PFSK-1 (cell line): ENCODE measurements around the gene ASIC4.

ENCODE experiments used
- FOXP2 ChIP-seq: optimal IDR thresholded peaks from 2 replicates; pipeline ENCODE3; 2011; ENCODE audit warnings: borderline replicate concordance, control low read depth, inconsistent platforms; ENCODE audit not compliant: insufficient read depth; ENCODE audit errors: extremely low read length, extremely low read depth
- POLR2AphosphoS5 ChIP-seq: IDR thresholded peaks from 2 replicates; pipeline ENCODE4 v1.6.1; 2012; ENCODE audit warnings: low read depth, mild to moderate bottlenecking, control low read depth, low read length, moderate library complexity
- SIN3A ChIP-seq: IDR thresholded peaks from 2 replicates; pipeline ENCODE4 v1.6.1; 2012; ENCODE audit warnings: mild to moderate bottlenecking, low read length, moderate library complexity, borderline replicate concordance; ENCODE audit not compliant: insufficient read depth
- TAF1 ChIP-seq: IDR thresholded peaks from 2 replicates; pipeline ENCODE4 v1.6.1; 2012; ENCODE audit warnings: low read length, control low read depth, borderline replicate concordance; ENCODE audit not compliant: insufficient read depth
- TF ChIP-seq, protein P1 (sequence below), 2 experiments: IDR thresholded peaks; 2 replicates each; pipeline versions ENCODE4 v1.6.1 to v1.8.0; 2011 to 2012; ENCODE audit warnings: low read depth in 2 of 2, low read length in 2 of 2, control low read depth in 1 of 2, inconsistent platforms in 1 of 2, mild to moderate bottlenecking in 1 of 2, moderate library complexity in 1 of 2; ENCODE audit not compliant: insufficient read depth in 1 of 2

Gene ASIC4

DNA sequence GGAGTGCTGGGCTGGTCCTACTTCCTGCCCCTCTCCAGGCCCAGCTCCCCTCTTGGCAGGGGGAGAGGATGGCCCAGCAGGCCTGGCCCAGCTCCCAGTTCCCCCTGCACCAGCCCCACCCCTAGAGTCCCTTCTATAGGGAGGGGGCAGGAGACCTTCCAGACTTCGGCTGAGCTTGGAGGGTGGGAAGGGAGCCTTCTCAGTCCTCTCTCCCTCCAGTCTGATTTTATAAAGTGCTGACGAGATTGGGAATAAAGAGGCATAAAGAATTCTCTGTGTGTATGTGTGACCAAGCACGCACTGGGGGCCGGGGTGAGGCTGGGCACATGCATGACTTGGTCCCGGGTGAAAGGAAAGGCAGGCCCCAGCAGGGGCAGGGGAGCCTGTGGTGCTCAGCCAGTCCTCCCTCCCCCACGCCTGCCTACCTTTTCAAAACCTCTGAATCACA, 24.2 kb downstream of the ASIC4 start:
- no peak for TF ChIP-seq FOXP2
- TF ChIP-seq, protein P1, sequence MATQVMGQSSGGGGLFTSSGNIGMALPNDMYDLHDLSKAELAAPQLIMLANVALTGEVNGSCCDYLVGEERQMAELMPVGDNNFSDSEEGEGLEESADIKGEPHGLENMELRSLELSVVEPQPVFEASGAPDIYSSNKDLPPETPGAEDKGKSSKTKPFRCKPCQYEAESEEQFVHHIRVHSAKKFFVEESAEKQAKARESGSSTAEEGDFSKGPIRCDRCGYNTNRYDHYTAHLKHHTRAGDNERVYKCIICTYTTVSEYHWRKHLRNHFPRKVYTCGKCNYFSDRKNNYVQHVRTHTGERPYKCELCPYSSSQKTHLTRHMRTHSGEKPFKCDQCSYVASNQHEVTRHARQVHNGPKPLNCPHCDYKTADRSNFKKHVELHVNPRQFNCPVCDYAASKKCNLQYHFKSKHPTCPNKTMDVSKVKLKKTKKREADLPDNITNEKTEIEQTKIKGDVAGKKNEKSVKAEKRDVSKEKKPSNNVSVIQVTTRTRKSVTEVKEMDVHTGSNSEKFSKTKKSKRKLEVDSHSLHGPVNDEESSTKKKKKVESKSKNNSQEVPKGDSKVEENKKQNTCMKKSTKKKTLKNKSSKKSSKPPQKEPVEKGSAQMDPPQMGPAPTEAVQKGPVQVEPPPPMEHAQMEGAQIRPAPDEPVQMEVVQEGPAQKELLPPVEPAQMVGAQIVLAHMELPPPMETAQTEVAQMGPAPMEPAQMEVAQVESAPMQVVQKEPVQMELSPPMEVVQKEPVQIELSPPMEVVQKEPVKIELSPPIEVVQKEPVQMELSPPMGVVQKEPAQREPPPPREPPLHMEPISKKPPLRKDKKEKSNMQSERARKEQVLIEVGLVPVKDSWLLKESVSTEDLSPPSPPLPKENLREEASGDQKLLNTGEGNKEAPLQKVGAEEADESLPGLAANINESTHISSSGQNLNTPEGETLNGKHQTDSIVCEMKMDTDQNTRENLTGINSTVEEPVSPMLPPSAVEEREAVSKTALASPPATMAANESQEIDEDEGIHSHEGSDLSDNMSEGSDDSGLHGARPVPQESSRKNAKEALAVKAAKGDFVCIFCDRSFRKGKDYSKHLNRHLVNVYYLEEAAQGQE (IDR thresholded peaks at IDR 0.05; ENCODE audit: insufficient read depth in 1 of 2, low read depth in 2 of 2, low read length in 2 of 2): no peak
- no peak for TF ChIP-seq TAF1
- TF ChIP-seq SIN3A: no peak
- no peak for TF ChIP-seq POLR2AphosphoS5

DNA sequence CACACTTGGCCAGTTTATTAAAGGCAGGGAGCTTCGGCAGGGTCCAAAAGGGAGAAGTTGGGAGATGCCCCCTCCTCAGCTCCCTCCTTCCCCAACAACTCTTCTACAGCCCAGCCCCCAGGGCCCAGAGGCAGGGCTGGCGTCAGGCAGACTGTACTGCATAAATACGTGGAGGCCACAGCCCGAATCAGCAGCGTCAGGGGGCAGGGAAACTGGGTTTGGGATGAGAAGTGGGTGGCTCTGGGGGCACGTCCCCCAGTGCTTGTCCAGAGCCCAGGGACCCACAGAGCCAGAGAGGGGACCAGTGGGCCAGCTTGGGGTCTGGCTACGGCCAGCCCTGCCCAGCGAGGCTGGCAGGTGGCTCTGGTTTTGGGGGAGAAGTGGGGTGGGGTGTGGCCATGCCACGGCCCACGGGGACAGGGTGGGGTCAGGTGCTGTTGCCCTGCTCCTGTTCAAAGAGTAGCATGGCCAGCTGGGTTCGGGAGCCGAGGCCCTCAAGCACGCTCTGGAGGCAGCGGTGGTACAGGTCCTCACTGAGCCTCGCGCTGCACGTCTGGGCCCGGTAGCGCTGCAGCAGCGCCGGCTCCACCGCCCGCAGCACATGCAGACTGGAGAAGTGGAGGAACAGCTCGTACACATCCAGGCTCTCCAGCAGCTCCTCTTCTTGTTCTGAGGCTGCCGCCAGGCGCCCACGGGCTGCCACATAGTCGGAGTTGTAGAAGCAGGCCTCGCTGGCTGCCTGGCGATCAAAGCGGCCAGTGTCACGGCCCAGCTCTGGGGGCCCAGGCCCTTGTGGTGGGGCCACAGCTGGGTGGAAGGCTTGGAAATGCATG, 24.9 kb downstream of the ASIC4 start:
- TF ChIP-seq SIN3A: no peak
- TF ChIP-seq TAF1: no peak
- TF ChIP-seq, protein P1 (IDR thresholded peaks at IDR 0.05; ENCODE audit: insufficient read depth in 1 of 2, low read depth in 2 of 2, low read length in 2 of 2): no peak
- TF ChIP-seq FOXP2: no peak
- no peak for TF ChIP-seq POLR2AphosphoS5

DNA sequence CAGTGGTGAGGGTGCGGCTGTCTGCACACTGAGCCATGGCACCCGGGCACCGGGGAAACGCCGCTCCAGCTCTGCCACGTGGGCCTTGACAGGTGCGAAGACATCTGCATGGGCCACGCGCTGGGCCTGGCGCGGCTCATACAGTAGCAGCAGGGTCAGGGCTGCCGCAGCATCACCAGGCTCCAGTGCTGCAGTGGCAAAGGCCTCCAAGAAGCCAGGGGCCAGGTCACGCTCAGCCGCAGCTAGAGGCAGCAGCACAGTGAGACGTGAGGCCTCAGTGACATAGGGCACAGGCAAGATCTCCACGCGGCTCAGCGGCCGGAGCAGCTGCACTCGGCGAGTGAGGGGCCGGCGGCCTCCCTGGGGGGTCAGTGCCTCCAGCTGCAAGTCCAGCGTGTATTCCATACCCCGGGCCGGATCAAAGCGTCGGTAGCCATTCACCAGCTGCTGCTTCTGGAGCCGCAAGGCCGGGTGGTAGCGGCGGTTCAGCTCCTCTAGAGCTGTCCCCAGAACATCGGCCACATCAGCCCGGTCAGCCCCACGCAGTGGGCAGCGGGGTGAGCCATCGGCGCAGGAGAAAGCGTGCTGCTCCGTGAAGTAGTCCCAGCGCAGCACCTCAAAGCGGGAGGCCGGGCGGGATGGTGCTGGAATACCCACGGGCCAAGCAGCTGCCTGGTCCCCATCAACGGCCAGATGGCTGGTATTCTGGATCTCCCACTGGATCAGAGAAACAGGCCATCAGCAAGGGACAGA, 25.8 kb downstream of the ASIC4 start:
- TF ChIP-seq FOXP2 (no peak), POLR2AphosphoS5 (no peak), SIN3A (no peak), TAF1 (no peak)
- TF ChIP-seq, protein P1 (IDR thresholded peaks at IDR 0.05; ENCODE audit: insufficient read depth in 1 of 2, low read depth in 2 of 2, low read length in 2 of 2): no peak

DNA sequence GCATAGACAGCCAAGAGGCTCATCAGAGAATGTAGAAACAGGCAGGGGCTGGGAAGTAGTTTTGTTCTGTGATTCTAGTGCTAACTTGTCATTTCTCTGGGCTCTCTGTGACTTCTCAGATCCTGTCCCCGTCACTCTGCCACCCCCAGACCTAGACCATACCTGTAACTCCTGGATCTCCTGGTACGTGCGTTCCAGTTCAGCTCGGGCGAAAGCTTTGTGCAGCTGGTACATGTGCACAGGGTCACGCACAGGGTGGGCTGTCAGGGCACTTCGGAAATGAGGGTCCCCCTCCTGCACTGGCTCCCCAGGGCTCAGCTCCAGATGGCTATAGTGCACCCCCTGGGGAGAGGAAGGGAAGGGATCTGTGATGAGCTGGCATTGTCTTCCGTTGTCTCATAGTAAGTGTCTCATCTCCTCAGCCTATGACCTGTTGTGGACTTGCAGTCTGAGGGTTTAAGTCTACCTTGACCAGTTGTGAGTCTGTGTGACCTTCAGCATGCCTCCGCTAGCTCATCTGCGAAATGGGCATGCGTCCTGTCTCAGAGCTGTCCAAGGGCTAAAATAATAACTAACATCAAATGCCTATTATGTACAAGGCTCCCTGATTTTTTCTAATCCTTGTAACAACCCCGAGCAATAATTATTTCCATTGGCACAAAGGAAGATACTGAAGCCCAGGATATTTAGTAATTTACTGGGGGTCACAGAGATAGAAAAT, 26.7 kb downstream of the ASIC4 start:
- TF ChIP-seq TAF1 (no peak), FOXP2 (no peak), SIN3A (no peak), POLR2AphosphoS5 (no peak)
- TF ChIP-seq, protein P1 (IDR thresholded peaks at IDR 0.05; ENCODE audit: insufficient read depth in 1 of 2, low read depth in 2 of 2, low read length in 2 of 2): no peak
